T-helper 17 cell (primary cell): ENCODE measurements around the gene PYGB. TPM values are rescaled to one million over a fixed set of nuclear protein-coding genes. Genes with fewer than 3 reads are reported as not detected.
A peak's percentile ranks its signal among the peaks of the same experiment; 100 is the strongest.
"Not testable (repeated sequence)": the region's sequence is repeated elsewhere in the genome, so short reads cannot be mapped to it uniquely, and the experiment has no call there.

ENCODE experiments used
- ATAC-seq: fragments of 150-1000 bp; cut with Tn5 transposase; 2 replicates; pipeline ENCODE4 v1.10.0; 2021; ENCODE audit warnings: mild to moderate bottlenecking, moderate library complexity
- DNase-seq, 3 donors: peaks; one replicate each; pipeline versions ENCODE4 v3.0.0 to v3.0.0-alpha.2; 2020 to 2021
- H3K9me3 ChIP-seq: one replicate; pipeline ENCODE4 v1.7.0; 2013; ENCODE audit warnings: low read length, mild to moderate bottlenecking; ENCODE audit not compliant: control insufficient read depth, poor library complexity, severe bottlenecking
- H3K27ac Mint-ChIP-seq: one replicate; pipeline ENCODE4 v1.8.0; 2022; ENCODE audit warnings: mild to moderate bottlenecking, moderate library complexity, mixed read lengths
- H3K27me3 Mint-ChIP-seq: one replicate; pipeline ENCODE4 v1.8.0; 2022; ENCODE audit warnings: mixed read lengths
- H3K36me3 Mint-ChIP-seq: one replicate; pipeline ENCODE4 v1.8.0; 2022; ENCODE audit warnings: low read depth, mixed read lengths
- H3K4me1 Mint-ChIP-seq: one replicate; pipeline ENCODE4 v1.8.0; 2022; ENCODE audit warnings: mild to moderate bottlenecking, mixed read lengths
- H3K4me3 Mint-ChIP-seq: one replicate; pipeline ENCODE4 v1.8.0; 2022; ENCODE audit warnings: mild to moderate bottlenecking, moderate library complexity, mixed read lengths
- total RNA-seq, 4 donors: library from RNA in 2 of 4; stranded (reverse) in 2 of 4; gene quantifications; one replicate each; pipeline ENCODE4 v1.2.3 and lab custom pipeline; 2022 to 2026

The PYGB gene
- total RNA-seq, 2 donors from 2014 or later, result 28.6 to 53.1 TPM

DNA sequence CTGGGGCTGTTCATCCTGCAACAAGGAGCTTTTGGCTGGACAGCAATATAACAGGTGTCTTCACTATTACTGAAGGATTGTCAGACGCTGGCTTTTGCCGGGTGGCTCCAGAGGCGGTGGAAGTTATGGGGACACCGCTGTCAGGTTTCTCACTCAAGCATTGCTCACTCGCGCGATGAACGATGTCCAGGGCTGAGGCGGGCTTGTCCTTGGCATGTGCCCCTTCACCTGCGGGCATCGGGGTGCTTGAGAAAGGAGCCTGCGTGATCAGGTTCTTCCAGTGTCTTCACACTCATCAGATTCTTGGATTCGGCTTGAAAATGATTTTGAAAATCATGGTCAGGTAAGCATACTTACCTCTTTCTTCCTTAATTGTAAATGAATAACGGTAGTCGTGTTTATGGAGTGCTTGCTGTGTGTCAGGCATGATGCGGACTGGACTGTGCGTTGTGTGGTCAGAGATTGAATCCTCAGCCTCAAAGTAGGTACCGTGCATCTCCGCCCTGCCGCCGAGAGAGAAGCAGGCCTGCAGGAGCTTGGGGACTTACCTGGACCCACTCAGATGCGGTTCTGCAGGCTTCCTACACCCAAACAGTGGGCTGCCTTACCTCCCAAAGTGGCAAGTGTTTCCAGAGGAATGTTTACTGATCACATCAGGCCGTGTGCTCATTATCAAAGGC lies 18.3 kb upstream of the PYGB start:
- no peak overlapping the region for H3K27ac Mint-ChIP-seq
- no peak overlapping the region for H3K4me3 Mint-ChIP-seq
- H3K27me3 Mint-ChIP-seq, result peaks cover under 1% of the 10 kb centered on the region
- no peaks in the 10 kb centered on the region for H3K36me3 Mint-ChIP-seq
- no peak for DNase-seq
- no peaks in the 10 kb centered on the region for H3K9me3 ChIP-seq
- H3K4me1 Mint-ChIP-seq, result no peaks in the 10 kb centered on the region
- no peak for ATAC-seq

DNA sequence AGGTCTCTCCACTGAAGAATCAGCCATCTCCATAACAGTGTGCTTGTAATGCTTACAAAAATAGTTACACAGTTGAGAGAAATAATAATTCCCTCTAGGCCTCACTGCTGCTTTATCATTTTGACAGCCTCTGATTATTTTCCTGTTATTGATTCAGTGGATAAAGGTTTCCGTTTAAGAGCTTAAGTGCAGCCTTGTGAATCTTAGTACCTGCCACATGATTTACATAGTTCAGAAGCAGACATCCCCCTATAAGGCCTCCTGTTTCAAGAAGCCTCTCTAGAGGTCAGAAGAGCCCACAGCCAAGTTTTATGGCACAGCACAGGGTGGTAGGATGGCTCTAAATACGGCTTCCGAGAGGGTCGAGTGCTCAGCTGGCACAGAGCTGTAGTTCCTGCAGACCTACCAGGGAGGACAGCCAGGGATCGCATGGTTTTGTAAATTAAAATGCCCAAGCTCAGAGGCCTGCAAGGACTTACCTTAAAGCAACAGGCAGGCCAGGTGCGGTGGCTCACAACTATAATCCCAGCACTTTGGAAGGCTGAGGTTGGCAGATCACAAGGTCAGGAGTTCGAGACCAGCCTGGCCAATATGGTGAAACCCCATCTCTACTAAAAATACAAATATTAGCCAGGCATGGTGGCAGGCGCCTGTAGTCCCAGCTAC lies 17.6 kb upstream of the PYGB start:
- no peak overlapping the region for H3K27ac Mint-ChIP-seq
- no peak for ATAC-seq
- no peak for DNase-seq
- no peaks in the 10 kb centered on the region for H3K4me1 Mint-ChIP-seq
- H3K36me3 Mint-ChIP-seq, result no peaks in the 10 kb centered on the region
- peaks cover 5% of the 10 kb centered on the region for H3K27me3 Mint-ChIP-seq
- H3K4me3 Mint-ChIP-seq, result no peak overlapping the region
- no peaks in the 10 kb centered on the region for H3K9me3 ChIP-seq

DNA sequence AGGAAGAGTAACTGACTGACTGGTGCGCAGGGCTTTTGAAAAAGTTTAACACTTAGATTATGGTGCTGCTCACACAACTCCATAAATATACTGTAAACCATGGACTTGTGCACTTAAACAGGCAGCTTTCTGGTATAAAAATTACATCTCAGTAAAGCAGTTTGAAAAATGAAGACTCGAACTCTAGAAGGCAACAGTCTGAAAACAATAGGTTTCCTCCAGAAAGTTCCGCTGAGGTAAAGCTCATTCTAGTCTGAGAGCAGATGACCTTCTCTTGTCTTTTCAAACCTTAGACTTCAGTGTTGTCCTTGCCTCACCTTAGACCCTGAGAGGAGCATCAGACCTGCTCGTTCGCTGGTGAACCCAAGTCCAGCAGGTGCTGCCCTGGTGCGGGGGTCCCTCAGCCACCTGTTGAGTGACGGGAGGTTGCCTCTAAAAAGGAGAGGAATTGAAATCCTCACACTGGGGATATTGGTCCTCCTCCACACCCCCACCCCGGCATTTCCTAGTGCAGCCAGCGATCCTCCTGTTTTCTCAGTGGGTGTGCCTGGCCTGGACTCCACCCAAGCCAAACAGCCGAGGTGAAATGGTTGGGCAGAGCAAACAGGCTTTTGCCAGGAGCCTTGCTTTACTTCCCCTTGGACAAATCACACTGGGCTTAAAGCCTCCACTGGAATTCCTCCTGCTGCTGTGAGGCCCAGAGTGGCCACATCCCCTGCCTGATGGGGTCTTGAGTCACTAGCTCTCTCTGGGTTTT lies 14.7 kb upstream of the PYGB start:
- DNase-seq (no peak), ATAC-seq (no peak)
- H3K9me3 ChIP-seq, result no peaks in the 10 kb centered on the region
- H3K27ac Mint-ChIP-seq, result no peak overlapping the region
- H3K27me3 Mint-ChIP-seq, result peaks cover 23% of the 10 kb centered on the region
- no peak overlapping the region for H3K4me3 Mint-ChIP-seq
- no peaks in the 10 kb centered on the region for H3K36me3 Mint-ChIP-seq
- peaks cover 6% of the 10 kb centered on the region for H3K4me1 Mint-ChIP-seq

DNA sequence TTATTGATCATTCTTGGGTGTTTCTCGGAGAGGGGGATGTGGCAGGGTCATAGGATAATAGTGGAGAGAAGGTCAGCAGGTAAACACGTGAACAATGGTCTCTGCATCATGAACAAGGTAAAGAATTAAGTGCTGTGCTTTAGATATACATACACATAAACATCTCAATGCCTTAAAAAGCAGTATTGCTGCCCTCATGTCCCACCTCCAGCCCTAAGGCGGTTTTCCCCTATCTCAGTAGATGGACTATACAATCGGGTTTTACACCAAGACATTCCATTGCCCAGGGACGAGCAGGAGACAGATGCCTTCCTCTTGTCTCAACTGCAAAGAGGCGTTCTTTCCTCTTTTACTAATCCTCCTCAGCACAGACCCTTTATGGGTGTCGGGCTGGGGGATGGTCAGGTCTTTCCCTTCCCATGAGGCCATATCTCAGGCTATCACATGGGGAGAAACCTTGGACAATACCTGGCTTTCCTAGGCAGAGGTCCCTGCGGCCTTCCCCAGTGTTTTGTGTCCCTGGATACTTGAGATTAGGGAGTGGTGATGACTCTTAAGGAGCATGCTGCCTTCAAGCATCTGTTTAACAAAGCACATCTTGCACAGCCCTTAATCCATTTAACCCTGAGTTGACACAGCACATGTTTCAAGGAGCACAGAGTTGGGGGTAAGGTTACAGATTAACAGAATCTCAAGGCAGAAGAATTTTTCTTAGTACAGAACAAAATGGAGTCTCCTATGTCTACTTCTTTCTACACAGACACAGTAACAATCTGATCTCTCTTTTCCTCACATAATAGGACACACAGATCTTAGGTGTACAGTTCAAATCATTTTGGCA lies 13.7 kb upstream of the PYGB start:
- peaks cover 30% of the 10 kb centered on the region for H3K27me3 Mint-ChIP-seq

DNA sequence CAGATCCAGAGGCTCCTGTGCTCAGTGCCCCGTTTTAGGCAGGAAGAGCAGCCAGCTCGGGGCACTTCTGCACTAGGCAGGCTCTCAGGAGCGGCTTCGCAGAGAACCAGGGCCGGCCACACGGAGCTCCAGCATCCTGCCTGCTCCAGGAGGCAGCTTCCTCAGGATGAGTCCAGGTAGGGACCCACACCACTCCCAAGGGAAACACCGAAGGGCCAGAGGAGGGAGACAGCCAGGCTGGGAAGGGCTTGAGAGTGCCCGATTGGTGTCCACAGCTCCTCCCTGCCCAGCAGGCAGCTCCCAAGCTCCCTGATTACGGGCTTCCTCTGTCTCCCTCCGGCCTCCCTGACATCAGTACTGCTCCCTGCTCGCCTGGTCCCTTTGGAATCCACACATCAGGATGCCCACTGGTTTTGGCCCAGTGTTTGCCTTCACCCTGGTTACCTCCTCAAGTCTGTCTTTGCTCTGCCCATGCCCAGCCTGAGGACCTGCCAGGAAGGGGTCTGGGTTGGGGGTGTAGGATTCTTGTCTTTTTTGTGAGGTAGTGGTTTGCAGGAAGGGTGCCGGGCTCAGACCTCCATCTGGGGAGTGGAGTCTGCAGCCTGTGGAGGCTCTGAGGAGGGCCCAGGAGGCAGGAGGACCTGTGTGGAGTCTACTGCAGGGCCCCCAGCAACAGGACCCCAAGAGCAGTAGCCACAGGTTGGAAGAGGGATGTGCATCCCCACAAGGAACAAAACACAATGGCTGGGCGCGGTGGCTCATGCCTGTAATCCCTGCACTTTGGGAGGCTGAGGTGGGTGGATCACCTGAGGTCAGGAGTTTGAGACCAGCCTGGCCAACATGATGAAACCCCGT lies 11.2 kb upstream of the PYGB start:
- no peak overlapping the region for H3K27ac Mint-ChIP-seq
- no peak for DNase-seq
- no peak overlapping the region for H3K4me3 Mint-ChIP-seq
- H3K4me1 Mint-ChIP-seq, result peaks cover 7% of the 10 kb centered on the region
- H3K36me3 Mint-ChIP-seq, result no peaks in the 10 kb centered on the region
- no peak for ATAC-seq
- H3K9me3 ChIP-seq, result no peaks in the 10 kb centered on the region
- H3K27me3 Mint-ChIP-seq, result peaks cover 30% of the 10 kb centered on the region

More for the DNA sequence above, 13.7 kb upstream of the PYGB start:
- DNase-seq, ATAC-seq, H3K36me3 Mint-ChIP-seq, H3K27ac Mint-ChIP-seq, H3K4me1 Mint-ChIP-seq, H3K4me3 Mint-ChIP-seq, H3K9me3 ChIP-seq: not testable (repeated sequence)

DNA sequence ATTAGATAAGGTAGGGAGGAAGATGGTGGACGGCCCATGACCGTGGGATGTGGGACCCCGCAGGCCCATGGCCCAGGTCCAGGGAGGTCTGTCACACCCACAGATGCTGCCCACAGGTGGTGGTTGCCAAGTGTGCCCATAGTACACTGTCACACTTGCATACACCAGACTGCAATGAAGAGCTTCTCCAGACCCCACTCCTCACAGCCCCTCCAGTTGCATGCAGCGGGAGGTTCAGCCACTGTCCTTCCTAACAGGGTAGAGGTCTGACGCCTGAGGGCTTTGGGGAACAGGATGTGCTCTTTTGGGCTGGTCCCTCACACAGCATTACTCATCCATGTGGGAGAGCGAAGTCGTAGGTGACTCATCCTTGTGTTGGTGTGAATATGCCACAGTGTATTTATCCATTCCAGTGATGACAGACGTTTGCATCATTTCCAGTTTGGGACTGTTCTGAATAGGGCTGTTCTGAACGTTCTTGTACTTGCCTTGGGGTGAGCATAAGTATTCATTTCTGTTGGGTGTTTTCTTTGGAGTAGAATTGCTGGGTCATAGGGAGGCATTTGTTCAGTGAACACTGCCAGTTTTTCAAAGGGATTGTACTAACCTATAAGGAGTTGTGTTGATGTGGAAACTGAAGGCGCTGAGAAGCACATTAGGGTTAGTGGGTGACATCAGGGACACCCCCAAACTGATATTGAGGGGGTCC lies 10.1 kb upstream of the PYGB start:
- no peaks in the 10 kb centered on the region for H3K9me3 ChIP-seq
- Mint-ChIP-seq H3K4me1 (peaks cover 7% of the 10 kb centered on the region), H3K4me3 (no peak overlapping the region), H3K36me3 (no peaks in the 10 kb centered on the region), H3K27me3 (peaks cover 37% of the 10 kb centered on the region), H3K27ac (peak overlapping the region; percentile 65)
- ATAC-seq (peak; percentile 54), DNase-seq (no peak)

DNA sequence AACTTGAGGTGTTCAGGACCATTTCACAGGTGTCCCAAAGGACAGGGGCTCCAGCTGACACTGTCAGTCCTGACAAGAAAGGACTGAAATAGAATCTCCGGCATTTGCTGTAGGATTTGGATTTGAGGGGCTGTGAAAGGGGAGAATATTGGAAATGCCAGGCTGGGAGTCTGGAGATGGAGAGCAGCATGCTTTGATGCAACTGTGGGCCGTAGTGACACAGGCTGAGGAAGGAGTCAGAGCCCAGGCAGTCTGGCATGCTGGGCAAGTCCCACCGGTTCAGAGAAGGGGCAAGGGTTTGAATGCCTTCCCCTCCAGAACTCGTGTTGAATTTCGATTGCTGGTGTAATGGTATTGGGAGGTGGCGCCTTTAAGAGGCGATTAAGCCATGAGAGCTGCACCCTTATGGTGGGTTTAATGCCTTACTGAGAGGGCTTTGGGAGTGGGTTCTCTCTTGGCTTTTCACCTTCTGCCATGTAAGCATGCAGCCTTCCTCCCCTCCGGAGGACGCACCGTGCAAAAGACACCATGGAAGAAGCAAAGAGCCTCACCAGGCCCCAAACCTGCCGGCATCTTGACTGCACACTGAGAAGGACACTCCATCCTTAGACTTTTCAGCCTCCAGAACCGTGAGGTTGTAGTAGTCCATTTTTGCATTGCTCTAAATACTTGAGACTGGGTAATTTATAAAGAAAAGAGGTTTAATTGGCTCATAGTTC lies 9.4 kb upstream of the PYGB start:
- ATAC-seq (no peak), DNase-seq (no peak)
- H3K9me3 ChIP-seq, result no peaks in the 10 kb centered on the region
- H3K4me3 Mint-ChIP-seq, result no peak overlapping the region
- peak overlapping the region; percentile 65 for H3K27ac Mint-ChIP-seq
- H3K36me3 Mint-ChIP-seq, result no peaks in the 10 kb centered on the region
- peaks cover 7% of the 10 kb centered on the region for H3K4me1 Mint-ChIP-seq
- peaks cover 37% of the 10 kb centered on the region for H3K27me3 Mint-ChIP-seq

DNA sequence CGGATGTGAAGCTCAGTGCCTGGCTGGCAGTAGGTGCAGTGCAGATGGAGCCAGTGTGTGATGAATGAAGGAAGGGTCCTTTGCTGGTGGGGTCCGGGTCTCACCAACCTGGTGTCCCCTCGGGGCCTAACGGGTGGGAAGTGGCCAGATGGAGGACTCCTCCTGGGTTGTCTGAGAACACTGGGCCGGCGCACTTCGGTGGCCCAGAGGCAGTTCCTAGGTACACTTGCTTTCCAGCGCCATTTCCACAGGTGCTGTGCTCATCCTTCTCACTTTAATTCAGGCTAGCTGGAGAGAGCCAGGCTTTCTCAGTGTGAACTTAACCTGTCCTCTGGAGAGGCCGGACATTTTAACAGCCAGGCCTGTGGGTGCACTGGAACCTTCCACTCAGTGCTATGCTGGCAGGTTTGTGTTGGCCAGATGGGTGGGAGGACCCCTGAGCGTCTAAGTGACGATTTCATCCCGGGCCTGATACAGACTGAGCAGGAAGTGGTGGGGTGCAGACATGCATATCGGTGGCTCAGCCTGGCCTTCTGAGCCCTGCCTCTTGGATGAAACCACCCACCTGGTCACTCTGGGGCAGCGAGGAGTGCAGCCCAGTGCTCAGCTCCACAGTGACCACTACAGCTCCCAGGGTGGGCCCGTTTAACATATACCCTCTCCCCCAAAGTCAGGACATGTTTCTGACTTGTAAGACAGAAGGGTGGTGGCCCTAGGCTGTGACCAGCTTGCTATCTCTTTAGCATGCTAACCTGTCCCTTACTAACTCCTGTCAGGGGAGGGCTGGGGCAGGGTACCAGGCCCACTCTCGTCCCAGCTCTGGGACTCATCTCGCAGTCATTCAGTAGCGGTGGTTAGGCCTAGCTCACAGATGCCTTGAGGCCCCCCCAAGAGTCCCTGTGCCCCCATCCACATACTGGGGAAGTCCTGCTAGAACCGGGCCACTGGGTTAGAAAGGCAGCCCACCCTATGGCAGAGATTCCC lies 8.2 kb upstream of the PYGB start:
- no peaks in the 10 kb centered on the region for H3K9me3 ChIP-seq
- Mint-ChIP-seq H3K4me3 (no peak overlapping the region), H3K36me3 (no peaks in the 10 kb centered on the region), H3K27me3 (peaks cover 36% of the 10 kb centered on the region), H3K27ac (no peak overlapping the region), H3K4me1 (peaks cover 7% of the 10 kb centered on the region)
- ATAC-seq (no peak), DNase-seq (no peak)

DNA sequence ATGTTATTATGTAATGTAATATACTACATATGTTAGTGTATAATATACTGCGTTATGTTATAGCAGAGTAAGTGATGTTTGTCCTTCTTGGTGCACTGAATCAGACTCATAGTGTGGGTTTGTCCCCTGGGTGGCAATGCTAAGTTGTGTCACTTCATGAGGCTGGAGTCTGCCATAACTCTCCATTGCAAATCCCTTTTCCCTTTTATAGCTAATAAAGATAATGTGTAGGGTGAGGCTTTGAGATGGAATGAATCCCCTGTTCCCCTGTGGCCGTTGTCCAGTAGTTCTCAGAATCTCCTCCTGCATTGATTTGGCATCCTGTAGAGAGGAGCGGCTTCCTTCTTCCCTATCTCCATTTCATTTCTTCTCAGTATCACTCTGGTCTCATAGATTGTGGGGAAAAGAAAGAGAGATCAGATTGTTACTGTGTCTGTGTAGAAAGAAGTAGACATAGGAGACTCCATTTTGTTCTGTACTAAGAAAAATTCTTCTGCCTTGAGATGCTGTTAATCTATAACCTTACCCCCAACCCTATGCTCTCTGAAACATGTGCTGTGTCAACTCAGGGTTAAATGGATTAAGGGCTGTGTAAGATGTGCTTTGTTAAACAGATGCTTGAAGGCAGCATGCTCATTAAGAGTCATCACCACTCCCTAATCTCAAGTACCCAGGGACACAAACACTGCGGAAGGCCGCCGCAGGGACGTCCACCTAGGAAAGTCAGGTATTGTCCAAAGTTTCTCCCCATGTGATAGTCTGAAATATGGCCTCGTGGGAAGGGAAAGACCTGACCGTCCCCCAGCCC lies 6.8 kb upstream of the PYGB start:
- H3K4me3 Mint-ChIP-seq, H3K27ac Mint-ChIP-seq, ATAC-seq, DNase-seq, H3K4me1 Mint-ChIP-seq, H3K36me3 Mint-ChIP-seq, H3K9me3 ChIP-seq: not testable (repeated sequence)
- H3K27me3 Mint-ChIP-seq, result peaks cover 29% of the 10 kb centered on the region

DNA sequence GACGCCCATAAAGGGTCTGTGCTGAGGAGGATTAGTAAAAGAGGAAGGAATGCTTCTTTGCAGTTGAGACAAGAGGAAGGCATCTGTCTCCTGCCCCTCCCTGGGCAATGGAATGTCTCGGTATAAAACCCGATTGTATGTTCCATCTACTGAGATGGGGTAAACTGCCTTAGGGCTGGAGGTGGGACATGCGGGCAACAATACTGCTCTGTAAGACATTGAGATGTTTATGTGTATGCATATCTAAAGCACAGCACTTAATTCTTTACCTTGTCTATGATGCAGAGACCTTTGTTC lies 6.3 kb upstream of the PYGB start:
- H3K4me1 Mint-ChIP-seq, H3K27ac Mint-ChIP-seq, H3K9me3 ChIP-seq, ATAC-seq, H3K4me3 Mint-ChIP-seq, H3K36me3 Mint-ChIP-seq, DNase-seq: not testable (repeated sequence)
- peaks cover 28% of the 10 kb centered on the region for H3K27me3 Mint-ChIP-seq
